ENCODE results near the gene MGMT.

GRCh38 chr10:129767751-129768150, 300.7 kb downstream of the MGMT start:
- TF ChIP-seq REST (IDR thresholded peaks at IDR 0.05; ENCODE audit: unreplicated experiment) (no peak), CTCF (conservative IDR thresholded peaks at IDR 0.05; ENCODE audit: low read depth in 2 of 2) (no peak), POLR2AphosphoS5 (IDR thresholded peaks at IDR 0.05; ENCODE audit: low read depth) (no peak), EZH2 (IDR thresholded peaks at IDR 0.05; ENCODE audit: low read depth, unreplicated experiment) (no peak), EZH2phosphoT487 (IDR thresholded peaks at IDR 0.05; ENCODE audit: unreplicated experiment) (no peak)
